GM20000 (cell line): ENCODE results near the gene BHLHA9.
"Not testable (repeated sequence)": the region's sequence is repeated elsewhere in the genome, so short reads cannot be mapped to it uniquely, and the experiment has no call there.

ENCODE experiments used
- DNase-seq: peaks from one replicate; pipeline ENCODE4 v3.0.0; 2012; ENCODE audit warnings: low spot score
- CTCF ChIP-seq: IDR thresholded peaks from 2 replicates; pipeline ENCODE4 v1.5.1; 2012; ENCODE audit warnings: mild to moderate bottlenecking, control low read depth; ENCODE audit errors: extremely low read depth, missing control alignments

Gene BHLHA9

GRCh38 chr17:1234455-1234854 lies 35.8 kb upstream of the BHLHA9 start:
- no peak for TF ChIP-seq CTCF
- DNase-seq, result no peak

GRCh38 chr17:1237471-1237870 lies 32.8 kb upstream of the BHLHA9 start:
- no peak for DNase-seq
- no peak for TF ChIP-seq CTCF

- DNase-seq, result no peak
- TF ChIP-seq CTCF, result no peak
Measured at GRCh38 chr17:1239210-1239609, 31.0 kb upstream of the BHLHA9 start.

GRCh38 chr17:1240426-1240825 lies 29.8 kb upstream of the BHLHA9 start:
- DNase-seq, result not testable (repeated sequence)

- no peak for DNase-seq
- TF ChIP-seq CTCF, result no peak
Measured at GRCh38 chr17:1241929-1242328, 28.3 kb upstream of the BHLHA9 start.

- DNase-seq, result no peak
- no peak for TF ChIP-seq CTCF
Measured at GRCh38 chr17:1244606-1245012, 25.6 kb upstream of the BHLHA9 start.

GRCh38 chr17:1251866-1252608 lies 18.2 kb upstream of the BHLHA9 start:
- no peak for TF ChIP-seq CTCF
- no peak for DNase-seq

- DNase-seq, result no peak
- no peak for TF ChIP-seq CTCF
Measured at GRCh38 chr17:1255041-1255440, 15.2 kb upstream of the BHLHA9 start.
